Thyroid gland (tissue), 4 donors: ENCODE data around the gene FBLN5. TPM values are rescaled to one million over a fixed set of nuclear protein-coding genes. Genes with fewer than 3 reads are reported as not detected.

Experiments used
- DNase-seq, 2 donors: peaks; one replicate each; pipeline ENCODE4 v3.0.0-alpha.2; 2019
- H3K27ac ChIP-seq, 3 donors: fragments of 200-600 bp; sonication (generic); 1 replicate in 2 of 3; 2 replicates in 1 of 3; pipeline ENCODE4 v1.5.1; 2016 to 2019; ENCODE audit warnings: mild to moderate bottlenecking in 1 of 3, moderate library complexity in 1 of 3
- H3K27me3 ChIP-seq: fragments of 200-600 bp; sonication (generic); one replicate; pipeline ENCODE4 v1.5.1; 2019
- H3K36me3 ChIP-seq, 2 donors: fragments of 200-600 bp; sonication (generic); one replicate each; pipeline ENCODE4 v1.5.1; 2016 to 2019
- H3K4me1 ChIP-seq, 2 donors: fragments of 200-600 bp; sonication (generic); one replicate each; pipeline ENCODE4 v1.5.1; 2017 to 2019
- H3K4me3 ChIP-seq, 3 donors: fragments of 200-600 bp; sonication (generic); replicated peaks in 1 of 3; 1 replicate in 2 of 3; 2 replicates in 1 of 3; pipeline ENCODE4 v1.5.1; 2016; ENCODE audit warnings: mild to moderate bottlenecking in 1 of 3
- H3K9me3 ChIP-seq: fragments of 200-600 bp; sonication (generic); one replicate; pipeline ENCODE4 v1.5.1; 2017
- CTCF ChIP-seq, 6 experiments: fragments of 200-600 bp in 3 of 6; fragments of 450-650 bp in 3 of 6; sonication (generic) in 3 of 6; IDR thresholded peaks; one replicate each; pipeline ENCODE4 v1.5.1; 2016 to 2019; ENCODE audit warnings: antibody characterized with exemption in 6 of 6, mild to moderate bottlenecking in 2 of 6, inconsistent platforms in 1 of 6, moderate library complexity in 1 of 6
- POLR2A ChIP-seq, 2 donors: fragments of 450-650 bp; IDR thresholded peaks; one replicate each; pipeline ENCODE4 v1.6.1; 2017; ENCODE audit warnings: antibody characterized with exemption in 2 of 2, mild to moderate bottlenecking in 2 of 2, moderate library complexity in 1 of 2
- WGBS, 2 donors: methylation state at CpG; one replicate each; pipeline ENCODE4 v1.1.5; 2017; 5-methylcytosine and 5-hydroxymethylcytosine counted together
- intact Hi-C: fragments of 100-400 bp; cut with DNase I; formaldehyde crosslinking; loops from one replicate; pipeline ENCODE4 v1.15.1; 2023
- total RNA-seq, 4 donors: library from RNA; depleted of rRNA; stranded (reverse); fragments of >200 nt; gene quantifications; one replicate each; pipeline ENCODE4 v1.2.3, GENCODE V29; 2016

The FBLN5 gene
- total RNA-seq, 4 donors from 2014 or later: 71.5 to 110 (median 86.4) TPM

GRCh38 chr14:91953170-91953985 lies 5.9 kb upstream of the FBLN5 start:
- Histone ChIP-seq H3K27ac (no peak overlapping the region), H3K36me3 (no peaks in the 10 kb centered on the region), H3K4me1 (no peaks in the 10 kb centered on the region), H3K9me3 (no peaks in the 10 kb centered on the region), H3K27me3 (no peaks in the 10 kb centered on the region), H3K4me3 (no peak overlapping the region)
- intact Hi-C loops: no loop called here
- DNase-seq: no peak
- TF ChIP-seq POLR2A (IDR thresholded peaks at IDR 0.05) (no peak), CTCF (IDR thresholded peaks at IDR 0.05) (no peak)
- 76 to 78% methylated on average over 8 of the region's 8 CpGs for WGBS, 2 donors

GRCh38 chr14:91946622-91947474 lies 646 bp downstream of the FBLN5 start:
- 14 to 26% methylated on average over 22 to 38 of the region's 38 CpGs for WGBS, 2 donors
- peak in 1 of 2 donors; percentile 13 for DNase-seq
- peak in 1 of 2 donors; percentile 51 for TF ChIP-seq POLR2A (IDR thresholded peaks at IDR 0.05)
- TF ChIP-seq CTCF (IDR thresholded peaks at IDR 0.05): no peak
- H3K27ac ChIP-seq: peak overlapping the region; percentile 35 to 79 (median 57)
- no peaks in the 10 kb centered on the region for H3K4me1 ChIP-seq
- intact Hi-C loops: no loop called here
- H3K9me3 ChIP-seq: no peaks in the 10 kb centered on the region
- peak overlapping the region in 2 of 3 donors; percentile 35 to 38 for H3K4me3 ChIP-seq
- H3K36me3 ChIP-seq: no peaks in the 10 kb centered on the region
- H3K27me3 ChIP-seq: no peaks in the 10 kb centered on the region

GRCh38 chr14:91945751-91946621 lies 1.5 kb downstream of the FBLN5 start:
- TF ChIP-seq POLR2A (IDR thresholded peaks at IDR 0.05) (no peak), CTCF (IDR thresholded peaks at IDR 0.05) (no peak)
- intact Hi-C loops: no loop called here

GRCh38 chr14:91942946-91943345 lies 4.5 kb downstream of the FBLN5 start:
- no peak overlapping the region for H3K4me3 ChIP-seq
- 92 to 95% methylated on average over 9 of the region's 9 CpGs for WGBS, 2 donors
- H3K27ac ChIP-seq: no peak overlapping the region
- H3K36me3 ChIP-seq: no peaks in the 10 kb centered on the region
- intact Hi-C loops: no loop called here
- H3K4me1 ChIP-seq: no peaks in the 10 kb centered on the region
- TF ChIP-seq CTCF (IDR thresholded peaks at IDR 0.05): no peak
- no peak for TF ChIP-seq POLR2A (IDR thresholded peaks at IDR 0.05)
- H3K27me3 ChIP-seq: no peaks in the 10 kb centered on the region
- DNase-seq: no peak
- H3K9me3 ChIP-seq: no peaks in the 10 kb centered on the region

More at GRCh38 chr14:91945751-91946621, 1.5 kb downstream of the FBLN5 start:
- DNase-seq: no peak
- peak overlapping the region; percentile 6 to 57 (median 18) for H3K27ac ChIP-seq
- H3K4me3 ChIP-seq: peak overlapping the region in 1 of 3 donors; percentile 38
- H3K4me1 ChIP-seq: no peaks in the 10 kb centered on the region
- H3K36me3 ChIP-seq: no peaks in the 10 kb centered on the region
- no peaks in the 10 kb centered on the region for H3K9me3 ChIP-seq
- H3K27me3 ChIP-seq: no peaks in the 10 kb centered on the region
- WGBS, 2 donors: 62 to 74% methylated on average over 10 of the region's 10 CpGs
